PC-3 (cell line): ENCODE data around the gene TMEM81. TPM values are rescaled to one million over a fixed set of nuclear protein-coding genes. Genes with fewer than 3 reads are reported as not detected.

Source experiments
- ATAC-seq: fragments of 200-7000 bp; cut with Tn5 transposase; 2 replicates; pipeline ENCODE4 v1.9.1; 2020; ENCODE audit warnings: mild to moderate bottlenecking, moderate library complexity
- BruUV-seq: library from RNA; stranded (reverse); fragments of 400-500 nt; replicated peaks from 2 replicates; lab custom pipeline; 2021; lab: Mats Ljungman, UMichigan
- CTCF ChIA-PET: fragments of 300-600 bp; sonication (Branson Sonifier 250); formaldehyde crosslinking; loops from one replicate; lab custom pipeline; 2022; ENCODE audit warnings: antibody characterized with exemption; lab: Charles Lee
- POLR2A ChIA-PET: fragments of 300-600 bp; sonication (Branson Sonifier 250); formaldehyde crosslinking; loops from one replicate; lab custom pipeline; 2022; ENCODE audit warnings: antibody characterized with exemption; ENCODE audit not compliant: unreplicated experiment; lab: Charles Lee
- DNase-seq: peaks from one replicate; pipeline ENCODE4 v3.0.0-alpha.2; 2015
- H2AFZ ChIP-seq: fragments of 300-600 bp; sonication (generic); 2 replicates; pipeline ENCODE4 v1.6.0; 2016; ENCODE audit warnings: antibody characterized with exemption, low read length
- H3F3A ChIP-seq: fragments of 300-600 bp; sonication (generic); one replicate; pipeline ENCODE4 v1.6.0; 2017; ENCODE audit warnings: antibody characterized with exemption, low read length, control low read depth, mild to moderate bottlenecking; ENCODE audit not compliant: unreplicated experiment
- H3K27ac ChIP-seq: fragments of 300-600 bp; sonication (generic); 2 replicates; pipeline ENCODE4 v1.5.1; 2016; ENCODE audit warnings: mild to moderate bottlenecking, low read length
- H3K27me3 ChIP-seq: fragments of 300-600 bp; sonication (generic); 2 replicates; pipeline ENCODE4 v1.6.1; 2016; ENCODE audit warnings: low read length, mixed read lengths
- H3K36me3 ChIP-seq: fragments of 300-600 bp; sonication (generic); 2 replicates; pipeline ENCODE4 v1.6.1; 2016; ENCODE audit warnings: low read depth, mixed run types, low read length, mixed read lengths
- H3K4me1 ChIP-seq: fragments of 300-600 bp; sonication (generic); 2 replicates; pipeline ENCODE4 v1.5.1; 2016; ENCODE audit warnings: low read length; ENCODE audit not compliant: insufficient read depth
- H3K4me2 ChIP-seq: fragments of 300-600 bp; sonication (generic); 2 replicates; pipeline ENCODE4 v1.6.0; 2016; ENCODE audit warnings: low read length
- H3K4me3 ChIP-seq: fragments of 300-600 bp; sonication (generic); 2 replicates; pipeline ENCODE4 v1.5.1; 2016; ENCODE audit warnings: mild to moderate bottlenecking, low read length, mixed read lengths
- H3K79me2 ChIP-seq: fragments of 300-600 bp; sonication (generic); 2 replicates; pipeline ENCODE4 v1.6.1; 2017; ENCODE audit warnings: low read length, mixed read lengths
- H3K9ac ChIP-seq: fragments of 300-600 bp; sonication (generic); 2 replicates; pipeline ENCODE4 v1.6.0; 2016; ENCODE audit warnings: mild to moderate bottlenecking, low read length
- H3K9me2 ChIP-seq: fragments of 300-600 bp; sonication (generic); replicated peaks from 2 replicates; pipeline ENCODE4 v1.6.1; 2016; ENCODE audit warnings: mixed run types, low read length, mixed read lengths
- H3K9me3 ChIP-seq: fragments of 300-600 bp; sonication (generic); 2 replicates; pipeline ENCODE4 v1.6.1; 2016; ENCODE audit warnings: low read length, mixed read lengths
- H4K20me1 ChIP-seq: fragments of 300-600 bp; sonication (generic); 2 replicates; pipeline ENCODE4 v1.6.1; 2016; ENCODE audit warnings: low read length, mixed read lengths
- EZH2 ChIP-seq: fragments of 300-600 bp; sonication (generic); IDR thresholded peaks from one replicate; pipeline ENCODE4 v1.6.1; 2017; ENCODE audit warnings: antibody characterized with exemption, mild to moderate bottlenecking, low read length; ENCODE audit not compliant: unreplicated experiment
- EZH2phosphoT487 ChIP-seq: fragments of 300-600 bp; sonication (generic); IDR thresholded peaks from 2 replicates; pipeline ENCODE4 v1.6.1; 2018; ENCODE audit warnings: mild to moderate bottlenecking, antibody characterized with exemption, low read length, borderline replicate concordance
- intact Hi-C: fragments of 100-400 bp; cut with micrococcal nuclease; formaldehyde crosslinking; loops from 2 replicates; pipeline ENCODE4 v1.9.0; 2023
- total RNA-seq: library from RNA; depleted of rRNA; stranded (reverse); fragments of >200 nt; gene quantifications from 2 replicates; pipeline ENCODE4 v1.2.3, GENCODE V29; 2014
- TF ChIP-seq, protein P1 (sequence below): fragments of 300-600 bp; sonication (generic); conservative IDR thresholded peaks from 2 replicates; pipeline ENCODE4 v1.5.1; 2017; ENCODE audit warnings: antibody characterized with exemption, low read depth, mild to moderate bottlenecking, low read length

TMEM81 gene
- total RNA-seq, 1 experiment from 2014 or later, result 6.3 TPM

DNA sequence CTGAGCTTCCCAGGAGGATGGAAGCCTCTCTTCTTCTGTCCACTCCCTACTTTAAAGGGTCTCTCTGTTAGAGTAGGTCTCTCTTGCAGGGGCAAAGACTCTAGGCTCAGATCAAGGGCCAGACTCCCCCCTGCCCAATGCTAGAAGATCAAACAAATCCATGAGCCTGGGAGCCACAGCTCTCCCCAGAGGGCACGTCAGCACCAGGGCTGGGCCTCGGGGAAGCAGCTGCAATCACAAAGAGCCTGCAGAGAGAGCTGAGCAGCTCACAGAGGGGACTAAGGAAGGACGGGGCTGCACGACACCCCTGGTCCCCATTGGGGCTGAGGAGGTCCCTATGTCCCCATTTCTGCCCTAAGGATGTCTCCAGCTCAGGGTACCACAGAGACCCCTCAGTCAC lies 37.4 kb downstream of the TMEM81 start:
- Histone ChIP-seq H3K9me2 (no peaks in the 10 kb centered on the region), H3F3A (no peaks in the 10 kb centered on the region), H2AFZ (no peak overlapping the region), H3K9me3 (no peaks in the 10 kb centered on the region), H3K79me2 (no peaks in the 10 kb centered on the region), H3K27me3 (peaks cover 99% of the 10 kb centered on the region), H3K4me2 (no peak overlapping the region), H3K4me1 (no peaks in the 10 kb centered on the region), H3K36me3 (no peaks in the 10 kb centered on the region), H3K9ac (no peak overlapping the region), H3K27ac (no peak overlapping the region), H4K20me1 (no peaks in the 10 kb centered on the region), H3K4me3 (no peak overlapping the region)
- intact Hi-C loops, result no loop called here
- TF ChIP-seq EZH2phosphoT487, result no peak
- TF ChIP-seq EZH2, result no peak
- ATAC-seq (no peak), DNase-seq (no peak)
- BruUV-seq, result no TSS peak
- CTCF ChIA-PET, result interaction anchor here (0.7 kb wide), 1 partner anchor 15 kb away, joined by 4 read pairs; no protein-coding TSS in a partner anchor
- POLR2A ChIA-PET, result no interaction called here

DNA sequence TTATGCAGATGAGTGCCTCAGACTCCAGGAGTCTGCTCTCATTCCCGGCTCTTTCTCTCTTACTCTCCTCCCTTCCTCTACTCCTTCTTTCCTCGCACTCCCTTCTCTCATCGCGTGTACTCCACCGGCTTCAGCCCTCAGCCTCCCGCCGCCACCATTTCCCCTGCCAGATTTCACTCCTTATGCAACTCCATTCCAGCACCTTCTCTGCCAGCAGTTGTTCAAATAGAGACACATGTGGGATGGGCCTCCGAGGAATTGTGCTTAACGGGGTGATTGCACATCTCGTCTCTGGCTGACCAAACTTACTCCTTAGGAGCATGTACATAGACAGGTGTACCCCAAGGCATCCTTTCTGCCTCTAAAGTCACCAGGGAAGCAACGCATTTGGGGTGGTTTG lies 39.1 kb downstream of the TMEM81 start:
- no peaks in the 10 kb centered on the region for H3K9me2 ChIP-seq
- H3K9ac ChIP-seq, result no peak overlapping the region
- no peaks in the 10 kb centered on the region for H4K20me1 ChIP-seq
- no peak for ATAC-seq
- H2AFZ ChIP-seq, result no peak overlapping the region
- no peak overlapping the region for H3K4me3 ChIP-seq
- H3K4me2 ChIP-seq, result no peak overlapping the region
- no peaks in the 10 kb centered on the region for H3K9me3 ChIP-seq
- peaks cover 99% of the 10 kb centered on the region for H3K27me3 ChIP-seq
- no peaks in the 10 kb centered on the region for H3K36me3 ChIP-seq
- BruUV-seq, result no TSS peak
- H3K4me1 ChIP-seq, result no peaks in the 10 kb centered on the region
- DNase-seq, result no peak
- intact Hi-C loops, result no loop called here
- no peaks in the 10 kb centered on the region for H3F3A ChIP-seq
- ChIA-PET CTCF (no interaction called here), POLR2A (no interaction called here)
- no peaks in the 10 kb centered on the region for H3K79me2 ChIP-seq
- TF ChIP-seq, protein P1, sequence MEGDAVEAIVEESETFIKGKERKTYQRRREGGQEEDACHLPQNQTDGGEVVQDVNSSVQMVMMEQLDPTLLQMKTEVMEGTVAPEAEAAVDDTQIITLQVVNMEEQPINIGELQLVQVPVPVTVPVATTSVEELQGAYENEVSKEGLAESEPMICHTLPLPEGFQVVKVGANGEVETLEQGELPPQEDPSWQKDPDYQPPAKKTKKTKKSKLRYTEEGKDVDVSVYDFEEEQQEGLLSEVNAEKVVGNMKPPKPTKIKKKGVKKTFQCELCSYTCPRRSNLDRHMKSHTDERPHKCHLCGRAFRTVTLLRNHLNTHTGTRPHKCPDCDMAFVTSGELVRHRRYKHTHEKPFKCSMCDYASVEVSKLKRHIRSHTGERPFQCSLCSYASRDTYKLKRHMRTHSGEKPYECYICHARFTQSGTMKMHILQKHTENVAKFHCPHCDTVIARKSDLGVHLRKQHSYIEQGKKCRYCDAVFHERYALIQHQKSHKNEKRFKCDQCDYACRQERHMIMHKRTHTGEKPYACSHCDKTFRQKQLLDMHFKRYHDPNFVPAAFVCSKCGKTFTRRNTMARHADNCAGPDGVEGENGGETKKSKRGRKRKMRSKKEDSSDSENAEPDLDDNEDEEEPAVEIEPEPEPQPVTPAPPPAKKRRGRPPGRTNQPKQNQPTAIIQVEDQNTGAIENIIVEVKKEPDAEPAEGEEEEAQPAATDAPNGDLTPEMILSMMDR, result no peak
- TF ChIP-seq EZH2, result no peak
- no peak for TF ChIP-seq EZH2phosphoT487
- no peak overlapping the region for H3K27ac ChIP-seq

DNA sequence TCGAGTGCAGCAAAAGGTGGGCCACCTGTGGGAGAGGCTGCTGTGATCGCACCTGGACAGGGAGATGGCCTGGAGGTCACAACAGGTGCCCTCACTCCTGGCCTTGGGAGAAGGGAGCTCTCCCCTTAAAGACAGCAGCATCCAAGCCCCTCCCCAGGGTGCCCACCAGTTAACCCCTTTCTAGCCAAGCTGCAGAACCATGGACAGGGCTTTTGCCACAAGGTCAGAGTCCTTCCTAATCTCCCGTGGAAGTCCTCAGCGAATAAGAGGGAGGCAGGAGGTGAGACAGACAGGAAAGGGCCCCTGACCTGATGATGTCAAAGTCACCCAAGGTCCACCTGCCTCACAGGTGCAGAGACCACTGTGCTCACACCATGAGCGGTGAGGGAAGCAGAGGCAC lies 39.5 kb downstream of the TMEM81 start:
- TF ChIP-seq EZH2, result no peak
- no peak for TF ChIP-seq EZH2phosphoT487
- TF ChIP-seq, protein P1, result no peak
- Histone ChIP-seq H3K27ac (no peak overlapping the region), H3K9ac (no peak overlapping the region), H3K4me3 (no peak overlapping the region), H3K79me2 (no peaks in the 10 kb centered on the region), H3K27me3 (peaks cover 99% of the 10 kb centered on the region), H3K4me1 (no peaks in the 10 kb centered on the region), H3F3A (no peaks in the 10 kb centered on the region), H4K20me1 (no peaks in the 10 kb centered on the region), H3K4me2 (no peak overlapping the region), H3K9me2 (no peaks in the 10 kb centered on the region), H3K9me3 (no peaks in the 10 kb centered on the region), H2AFZ (no peak overlapping the region), H3K36me3 (no peaks in the 10 kb centered on the region)
- no TSS peak for BruUV-seq
- POLR2A ChIA-PET, result no interaction called here
- no peak for ATAC-seq
- intact Hi-C loops, result no loop called here
- CTCF ChIA-PET, result interaction anchor here (0.7 kb wide), 1 partner anchor 21 kb away, joined by 3 read pairs; no protein-coding TSS in a partner anchor
- DNase-seq, result no peak
